Measurements from ENCODE around the gene RUNX2.
"Not testable (repeated sequence)": the region's sequence is repeated elsewhere in the genome, so short reads cannot be mapped to it uniquely, and the experiment has no call there.

Gene RUNX2

DNA sequence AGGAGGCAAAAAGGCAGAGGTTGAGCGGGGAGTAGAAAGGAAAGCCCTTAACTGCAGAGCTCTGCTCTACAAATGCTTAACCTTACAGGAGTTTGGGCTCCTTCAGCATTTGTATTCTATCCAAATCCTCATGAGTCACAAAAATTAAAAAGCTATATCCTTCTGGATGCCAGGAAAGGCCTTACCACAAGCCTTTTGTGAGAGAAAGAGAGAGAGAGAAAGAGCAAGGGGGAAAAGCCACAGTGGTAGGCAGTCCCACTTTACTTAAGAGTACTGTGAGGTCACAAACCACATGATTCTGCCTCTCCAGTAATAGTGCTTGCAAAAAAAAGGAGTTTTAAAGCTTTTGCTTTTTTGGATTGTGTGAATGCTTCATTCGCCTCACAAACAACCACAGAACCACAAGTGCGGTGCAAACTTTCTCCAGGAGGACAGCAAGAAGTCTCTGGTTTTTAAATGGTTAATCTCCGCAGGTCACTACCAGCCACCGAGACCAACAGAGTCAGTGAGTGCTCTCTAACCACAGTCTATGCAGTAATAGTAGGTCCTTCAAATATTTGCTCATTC is at the start of gene RUNX2:
Gene RUNX2, plus strand, starts transcription at position 375 of the 567 bp plus-strand sequence. CDS start 397 bp downstream, outside the sequence.
- no peak for DNase-seq

DNA sequence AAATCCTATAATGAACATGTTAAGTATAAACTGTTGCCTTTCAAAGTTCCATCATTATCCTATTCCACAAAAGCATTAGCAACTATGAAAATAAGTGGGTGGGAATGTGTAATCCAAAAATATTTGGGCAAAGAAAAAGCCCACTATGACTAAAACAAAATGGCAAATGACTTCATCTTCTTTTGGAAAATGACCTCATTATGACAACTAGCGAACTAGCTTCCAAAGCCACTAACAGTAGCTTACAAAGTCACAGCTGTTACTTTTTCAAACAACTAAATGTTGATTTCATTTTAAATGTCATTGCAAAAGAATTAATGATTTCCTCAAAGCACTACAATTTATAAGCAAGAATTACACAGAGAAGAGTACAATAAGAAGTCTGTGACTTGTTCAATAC is 49.8 kb upstream of the RUNX2 start:
- no peak for DNase-seq

DNA sequence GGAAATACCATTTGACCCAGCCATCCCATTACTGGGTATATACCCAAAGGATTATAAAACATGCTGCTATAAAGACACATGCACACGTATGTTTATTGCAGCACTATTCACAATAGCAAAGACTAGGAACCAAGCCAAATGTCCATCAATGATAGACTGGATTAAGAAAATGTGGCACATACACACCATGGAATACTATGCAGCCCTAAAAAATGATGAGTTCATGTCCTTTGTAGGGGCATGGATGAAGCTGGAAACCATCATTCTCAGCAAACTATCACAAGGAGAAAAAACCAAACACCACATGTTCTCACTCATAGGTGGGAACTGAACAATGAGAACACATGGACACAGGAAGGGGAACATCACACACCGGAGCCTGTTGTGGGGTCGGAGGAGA is 41.4 kb upstream of the RUNX2 start:
- not testable (repeated sequence) for DNase-seq

DNA sequence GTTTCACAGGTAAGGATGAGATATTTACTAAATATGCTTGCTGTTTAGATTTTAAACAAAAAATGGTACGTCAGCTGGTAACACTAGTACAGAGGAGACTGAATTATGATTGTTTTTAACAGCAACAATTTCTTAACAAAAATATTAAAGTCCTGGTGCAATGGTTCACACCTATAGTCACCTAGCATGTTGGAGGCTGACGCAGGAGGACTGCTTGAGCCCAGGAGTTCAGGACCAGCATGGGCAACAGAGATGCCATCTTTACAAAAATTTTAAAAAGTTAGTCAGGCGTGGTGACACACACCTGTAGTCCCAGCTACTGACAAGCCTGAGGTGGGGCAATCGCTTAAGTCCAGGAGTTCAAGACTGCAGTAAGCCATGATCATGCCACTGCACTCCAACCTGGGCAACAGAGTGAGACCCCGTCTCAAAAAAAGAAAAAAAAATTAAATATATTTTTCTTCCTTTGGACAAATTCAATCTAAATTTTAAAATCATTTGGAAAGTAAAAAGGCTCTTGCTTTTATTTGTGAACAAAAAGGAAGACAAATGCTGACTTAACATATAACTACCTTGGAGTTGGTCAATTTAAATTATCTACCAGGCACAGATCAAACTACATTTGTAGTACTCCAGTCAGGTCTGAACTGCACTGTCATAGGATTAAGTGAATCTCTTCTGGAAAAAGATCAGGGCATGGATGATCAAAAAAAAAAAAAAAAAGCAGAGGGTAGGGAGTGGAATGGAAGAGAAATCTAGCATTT is 38.2 kb upstream of the RUNX2 start:
- no peak for DNase-seq

DNA sequence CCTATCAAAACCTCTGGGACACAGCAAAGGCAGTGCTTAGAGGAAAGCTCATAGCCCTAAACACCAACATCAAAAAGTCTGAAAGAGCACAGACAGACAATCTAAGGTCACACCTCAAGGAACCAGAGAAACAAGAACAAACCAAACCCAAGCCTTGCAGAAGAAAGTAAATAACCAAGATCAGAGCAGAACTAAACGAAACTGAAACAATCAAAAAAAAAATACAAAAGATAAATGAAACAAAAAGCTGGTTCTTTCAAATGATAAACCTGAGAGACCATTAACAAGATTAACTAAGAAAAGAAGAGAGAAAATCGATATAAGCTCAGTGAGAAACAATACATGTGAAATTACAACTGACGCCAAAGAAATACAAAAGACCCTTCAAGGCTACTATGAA is 34.8 kb upstream of the RUNX2 start:
- no peak for DNase-seq

DNA sequence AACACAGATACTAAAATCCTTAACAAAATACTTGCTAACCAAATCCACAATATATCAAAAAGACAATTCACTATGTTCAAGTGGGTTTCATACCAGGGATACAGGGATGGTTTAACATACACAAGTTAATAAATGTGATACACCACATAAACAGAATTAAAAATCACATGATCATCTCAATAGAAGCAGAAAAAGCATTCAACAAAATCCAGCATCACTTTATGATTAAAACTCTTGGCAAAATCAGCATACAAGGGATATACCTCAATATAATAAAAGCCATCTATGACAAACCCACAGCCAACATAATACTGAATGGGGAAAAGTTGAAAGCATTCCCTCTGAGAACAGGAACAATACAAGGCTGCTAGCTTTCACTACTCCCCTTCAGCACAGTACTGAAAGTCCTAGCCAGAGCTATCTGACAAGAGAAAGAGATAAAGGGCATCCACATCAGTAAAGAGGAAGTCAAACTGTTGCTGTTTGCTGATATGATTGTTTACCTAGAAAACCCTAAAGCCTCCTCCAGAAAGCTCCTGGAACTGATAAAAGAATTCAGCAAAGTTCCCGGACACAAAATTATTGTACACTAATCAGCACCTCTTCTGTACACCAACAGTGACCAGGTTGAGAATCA is 33.9 kb upstream of the RUNX2 start:
- DNase-seq = peak; percentile 58

DNA sequence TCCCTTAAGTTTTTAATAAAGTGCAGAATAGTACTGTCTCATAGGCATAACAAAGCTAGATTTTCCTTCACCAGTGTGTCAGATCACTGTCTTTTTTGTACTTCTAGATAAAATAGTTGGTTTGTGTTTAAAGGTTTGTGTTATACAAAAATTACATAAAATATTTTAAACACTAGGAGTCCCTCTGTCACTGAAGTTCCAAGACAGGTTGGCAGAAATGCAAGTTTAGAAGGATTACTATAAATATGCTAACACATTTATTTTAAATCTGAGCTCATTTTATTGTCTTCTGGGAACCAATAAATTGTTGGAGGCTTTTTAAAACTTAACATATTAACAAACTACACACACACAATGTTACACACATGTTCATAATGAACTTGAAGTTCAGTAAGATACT is 30.8 kb upstream of the RUNX2 start:
- no peak for DNase-seq

DNA sequence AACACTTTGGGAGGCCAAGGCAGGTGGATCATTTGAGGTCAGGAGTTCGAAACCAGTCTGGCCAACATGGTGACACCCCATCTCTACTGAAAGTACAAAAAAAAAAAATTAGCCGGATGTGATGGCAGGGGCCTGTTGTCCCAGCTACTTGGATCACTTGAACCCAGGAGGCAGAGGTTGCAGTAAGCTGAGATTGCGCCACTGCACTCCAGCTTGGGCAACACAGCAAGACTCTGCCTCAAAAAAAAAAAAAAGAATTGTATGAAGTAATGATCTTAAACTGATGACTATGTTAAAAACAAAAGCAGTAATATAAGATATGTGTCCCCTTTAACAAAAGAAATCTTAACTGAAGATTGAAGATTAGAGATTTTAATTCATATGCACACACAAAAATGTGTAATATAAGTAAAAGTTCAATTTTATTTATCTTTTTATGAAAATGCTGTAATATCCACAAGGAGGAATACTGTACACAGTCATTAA is 29.0 kb upstream of the RUNX2 start:
- no peak for DNase-seq

DNA sequence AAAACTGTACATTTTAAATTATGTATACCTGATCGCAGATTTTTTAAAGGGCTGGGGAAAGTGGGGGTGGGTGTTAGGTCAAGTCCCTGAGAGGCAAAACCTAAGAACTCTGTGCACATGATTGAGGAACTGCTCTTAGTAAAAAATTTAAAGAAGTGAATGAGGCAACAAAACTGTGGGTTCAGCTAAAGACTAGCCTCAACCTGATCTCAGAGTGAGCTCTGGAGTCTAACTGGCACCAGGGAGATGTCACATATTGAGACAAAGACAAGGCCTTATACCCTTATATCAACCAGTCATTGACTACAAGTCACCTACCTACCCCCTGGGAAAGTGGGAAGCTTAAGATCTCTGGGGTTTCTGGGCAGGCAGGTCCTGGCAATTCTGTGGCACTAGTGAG is 27.4 kb upstream of the RUNX2 start:
- DNase-seq = peak; percentile 47

DNA sequence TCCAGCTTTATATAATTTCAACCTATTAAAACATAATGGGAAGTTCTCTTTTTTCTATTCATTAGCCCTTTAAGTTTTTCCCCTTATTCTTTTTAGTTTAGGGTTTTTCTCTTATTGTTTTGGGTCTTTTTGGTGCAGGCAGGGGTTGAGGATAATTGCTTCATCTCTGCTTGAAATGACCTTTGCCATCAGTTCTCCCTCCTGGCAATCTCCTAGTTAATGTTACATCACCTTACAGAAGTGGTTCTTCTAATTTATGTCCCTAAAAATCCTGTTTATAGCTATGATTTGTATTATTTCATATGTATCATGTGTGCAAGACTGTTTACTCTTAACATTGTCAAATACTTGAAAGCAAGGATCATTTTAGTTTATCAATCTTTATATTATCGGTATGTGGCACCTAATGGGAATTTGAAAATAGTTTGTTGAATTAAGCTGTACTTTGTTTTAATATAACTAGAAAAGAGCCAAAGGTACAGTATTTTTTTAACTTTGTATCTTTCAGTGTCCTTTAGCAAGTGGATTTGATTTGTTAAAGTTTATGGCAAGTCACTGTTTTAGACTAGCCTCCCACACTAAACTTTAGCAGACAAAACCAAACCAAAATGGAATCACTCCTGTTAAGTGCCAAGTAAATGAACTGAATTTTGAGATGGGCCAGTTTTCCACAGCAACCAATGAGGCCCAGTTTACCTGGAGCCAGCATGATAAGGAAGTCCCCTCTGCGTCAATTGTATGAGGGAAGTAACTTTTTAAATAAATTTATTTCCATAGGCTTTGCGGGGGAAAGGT is 26.6 kb upstream of the RUNX2 start:
- DNase-seq = no peak

DNA sequence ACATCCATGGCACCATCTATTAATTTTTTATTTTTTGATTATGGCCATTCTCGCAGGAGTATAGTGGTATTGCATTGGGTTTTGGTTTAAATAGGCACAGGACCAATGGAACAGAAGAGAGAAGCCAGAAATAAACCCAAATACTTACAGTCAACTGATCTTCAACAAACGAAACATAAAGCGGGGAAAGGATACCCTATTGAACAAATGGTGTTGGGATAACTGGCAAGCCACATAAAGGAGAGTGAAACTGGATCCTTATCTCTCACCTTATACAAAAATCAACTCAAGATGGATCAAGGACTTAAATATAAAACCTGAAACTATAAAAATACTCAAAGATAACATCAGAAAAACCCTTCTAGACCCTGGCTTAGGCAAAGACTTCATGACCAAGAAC is 25.3 kb upstream of the RUNX2 start:
- DNase-seq = no peak

DNA sequence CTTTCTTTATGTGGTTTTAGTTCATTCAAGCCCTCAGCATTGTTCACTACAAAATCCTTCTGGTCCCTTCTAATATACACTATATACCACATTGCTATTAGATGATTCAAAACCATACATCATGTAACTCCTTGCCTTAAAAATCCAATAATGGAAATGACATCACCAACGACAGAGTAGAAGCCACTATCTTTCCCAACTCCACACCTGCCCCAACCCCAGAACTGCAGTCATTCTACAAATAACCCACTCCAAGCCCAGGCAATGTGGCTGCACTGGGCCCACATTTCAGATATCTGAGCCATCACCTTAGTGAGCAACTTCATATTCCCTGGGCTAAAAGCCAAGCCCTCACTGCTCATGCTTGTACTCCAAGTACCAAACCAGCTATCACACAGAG is 22.6 kb upstream of the RUNX2 start:
- DNase-seq = no peak

DNA sequence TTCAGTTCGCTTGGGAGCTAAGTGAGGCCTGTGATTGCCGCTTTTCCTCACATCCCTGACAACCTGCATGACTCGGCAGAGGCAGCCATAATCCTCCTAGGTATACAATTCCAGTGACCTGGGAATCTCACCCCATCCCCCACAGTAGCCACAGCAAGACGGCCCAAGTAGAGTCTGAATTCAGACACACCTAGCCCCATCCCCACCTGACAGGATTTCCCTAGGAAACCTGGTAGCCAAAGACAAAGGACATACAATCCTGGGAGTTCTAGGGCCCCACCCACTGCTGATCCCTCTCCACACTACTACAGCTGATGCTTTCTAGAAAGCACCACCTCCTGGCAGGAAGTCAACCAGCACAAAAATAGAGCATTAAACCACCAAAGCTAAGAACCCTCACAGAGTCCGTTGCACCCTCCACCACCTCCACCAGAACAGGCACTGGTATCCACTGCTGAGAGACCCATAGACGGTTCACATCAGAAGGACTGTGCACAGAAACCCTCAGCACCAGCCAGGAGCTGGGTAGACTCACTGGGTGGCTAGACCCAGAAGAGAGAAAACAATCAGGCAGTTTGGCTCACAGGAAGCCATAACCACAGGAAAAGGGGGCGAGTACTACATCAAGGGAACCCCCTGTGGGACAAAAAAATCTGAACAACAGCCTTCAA is 17.9 kb upstream of the RUNX2 start:
- DNase-seq = peak; percentile 48

DNA sequence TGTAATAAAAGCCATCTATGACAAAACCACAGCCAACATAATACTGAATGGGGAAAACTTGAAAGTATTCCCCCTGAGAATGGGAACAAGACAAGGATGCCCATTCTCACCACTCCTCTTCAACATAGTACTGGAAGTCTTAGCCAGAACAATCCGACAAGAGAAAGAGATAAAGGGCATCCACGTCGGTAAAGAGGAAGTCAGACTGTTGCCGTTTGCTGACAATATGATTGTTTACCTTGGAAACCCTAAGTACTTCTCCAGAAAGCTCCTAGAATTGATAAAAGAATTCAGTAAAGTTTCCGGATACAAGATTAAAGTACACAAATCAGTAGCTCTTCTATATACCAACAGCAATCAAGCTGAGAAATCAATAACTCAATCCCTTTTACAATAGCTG is 14.0 kb upstream of the RUNX2 start:
- no peak for DNase-seq

DNA sequence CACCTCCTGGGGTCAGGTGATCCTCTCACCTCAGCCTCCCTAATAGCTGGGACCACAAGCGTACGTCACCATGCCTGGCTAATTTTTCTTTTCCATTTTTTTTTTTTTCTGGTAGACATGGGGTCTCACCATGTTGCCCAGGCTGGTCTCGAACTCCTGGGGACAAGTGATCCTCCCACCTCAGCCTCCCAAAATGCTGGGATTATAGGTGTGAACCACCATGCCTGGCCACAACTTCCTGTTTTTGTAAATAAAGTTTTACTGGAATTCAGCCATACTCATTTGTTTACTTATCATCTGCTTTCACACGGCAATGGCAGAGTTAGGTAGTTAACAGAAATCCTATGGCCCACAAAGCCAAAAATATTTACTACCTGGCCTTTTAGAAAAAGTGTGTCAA is 7.8 kb upstream of the RUNX2 start:
- no peak for DNase-seq

DNA sequence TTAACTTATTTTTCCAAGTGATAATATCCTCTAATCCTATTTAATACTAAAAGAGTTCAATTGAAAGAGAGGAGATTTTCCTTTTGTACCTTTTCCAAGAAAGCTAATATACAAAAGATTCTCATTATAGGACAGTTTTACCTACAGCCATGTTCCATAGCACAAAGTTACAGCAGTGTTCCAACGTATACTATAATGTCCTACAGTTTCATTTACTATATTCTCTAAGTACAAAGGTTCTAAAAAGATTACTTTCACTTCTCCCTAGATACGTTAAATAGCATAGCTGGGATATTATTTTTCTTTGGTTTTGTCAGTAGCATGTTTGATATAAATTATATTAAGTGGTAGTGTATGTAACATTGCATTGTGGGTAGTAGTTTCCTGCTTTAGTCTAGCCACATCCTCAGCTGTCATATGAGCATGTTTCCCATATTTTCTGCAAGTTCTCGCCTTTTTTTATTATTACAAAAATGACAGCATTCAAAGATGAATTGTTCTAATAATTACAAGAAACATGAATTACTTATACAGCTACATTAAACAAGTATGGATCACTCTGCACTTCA is 4.4 kb upstream of the RUNX2 start:
- DNase-seq = no peak

DNA sequence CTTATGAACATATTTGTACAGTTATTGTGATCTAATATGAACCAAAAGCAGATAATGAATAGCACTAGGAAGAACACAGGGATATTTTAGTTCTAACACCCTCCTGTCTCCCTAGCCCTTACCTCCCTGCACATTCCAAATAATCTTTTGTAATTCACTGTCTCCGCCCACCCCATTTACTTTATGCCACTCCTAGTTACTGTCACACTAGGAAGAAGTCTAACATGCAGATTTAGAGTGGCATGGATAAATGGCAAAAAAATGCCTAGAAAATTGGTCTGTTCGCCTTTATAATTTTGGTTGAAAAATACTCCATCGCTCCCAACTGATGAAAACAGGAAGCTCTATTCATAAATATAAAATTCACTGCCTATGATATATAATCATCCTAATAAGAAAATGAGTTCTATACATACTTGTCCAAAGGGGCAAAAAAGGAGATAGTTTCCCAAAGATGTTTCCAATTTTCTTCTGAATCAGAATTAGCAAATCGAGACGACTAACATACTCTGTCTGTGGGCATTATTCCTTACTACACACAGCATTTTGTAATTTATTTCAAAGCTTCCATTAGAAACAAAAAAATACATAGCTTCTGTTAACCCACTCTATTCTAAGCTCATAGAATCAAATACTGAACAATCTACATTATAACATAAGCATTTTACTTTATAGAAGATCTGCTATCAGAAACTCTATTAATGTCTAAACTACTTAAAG is 1.3 kb upstream of the RUNX2 start:
- DNase-seq = no peak

DNA sequence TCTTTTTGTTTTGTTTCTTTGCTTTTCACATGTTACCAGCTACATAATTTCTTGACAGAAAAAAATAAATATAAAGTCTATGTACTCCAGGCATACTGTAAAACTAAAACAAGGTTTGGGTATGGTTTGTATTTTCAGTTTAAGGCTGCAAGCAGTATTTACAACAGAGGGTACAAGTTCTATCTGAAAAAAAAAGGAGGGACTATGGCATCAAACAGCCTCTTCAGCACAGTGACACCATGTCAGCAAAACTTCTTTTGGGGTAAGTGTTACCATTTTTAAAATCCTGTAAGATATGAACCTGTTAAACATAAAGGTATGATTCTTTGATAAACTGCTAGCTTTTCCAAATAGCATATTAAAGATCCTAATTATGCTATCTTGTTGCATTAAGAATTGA is 393 bp downstream of the RUNX2 start:
- DNase-seq = no peak

DNA sequence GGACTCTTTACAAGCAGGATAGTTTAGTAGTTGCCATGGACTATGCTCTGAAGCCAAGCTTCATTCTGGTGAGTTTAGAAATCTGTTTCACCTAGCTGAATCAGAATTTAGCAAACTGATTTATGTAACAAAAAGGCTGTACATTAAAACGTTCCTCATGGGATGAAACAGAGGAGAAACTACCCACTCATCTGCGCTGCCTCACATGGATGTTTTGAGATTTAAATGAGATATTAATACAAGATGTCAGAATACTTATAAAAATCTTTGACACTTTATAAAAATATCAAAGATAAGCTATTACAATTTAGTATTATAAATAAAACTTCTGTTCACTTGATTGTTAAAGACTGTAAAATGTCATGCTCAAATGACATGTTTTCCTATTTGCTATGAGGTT is 16.8 kb downstream of the RUNX2 start:
- no peak for DNase-seq

DNA sequence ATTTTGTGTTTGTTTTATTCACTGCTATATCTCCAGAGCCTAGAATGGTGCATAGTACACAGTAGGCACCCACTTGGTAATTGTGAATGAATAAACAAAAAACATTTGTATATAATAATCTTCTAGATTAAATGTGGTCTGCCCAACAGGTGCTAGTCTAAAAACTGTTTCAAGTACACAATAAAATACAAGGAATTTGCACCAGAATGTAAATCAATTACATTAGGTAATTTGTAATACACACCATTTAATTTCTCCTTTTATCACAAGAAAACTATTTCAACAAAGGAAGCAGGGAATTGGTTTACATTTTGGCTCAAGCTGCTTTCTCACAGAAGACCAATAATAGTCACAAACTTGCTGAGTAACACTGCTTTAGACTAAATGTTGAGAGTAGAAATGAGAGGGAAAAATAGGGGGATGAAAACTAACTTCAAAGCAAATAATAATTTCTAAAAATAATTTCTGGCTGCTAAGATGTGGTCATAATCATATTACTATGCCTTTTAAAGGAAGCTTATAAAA is 22.1 kb downstream of the RUNX2 start:
- DNase-seq = no peak

DNA sequence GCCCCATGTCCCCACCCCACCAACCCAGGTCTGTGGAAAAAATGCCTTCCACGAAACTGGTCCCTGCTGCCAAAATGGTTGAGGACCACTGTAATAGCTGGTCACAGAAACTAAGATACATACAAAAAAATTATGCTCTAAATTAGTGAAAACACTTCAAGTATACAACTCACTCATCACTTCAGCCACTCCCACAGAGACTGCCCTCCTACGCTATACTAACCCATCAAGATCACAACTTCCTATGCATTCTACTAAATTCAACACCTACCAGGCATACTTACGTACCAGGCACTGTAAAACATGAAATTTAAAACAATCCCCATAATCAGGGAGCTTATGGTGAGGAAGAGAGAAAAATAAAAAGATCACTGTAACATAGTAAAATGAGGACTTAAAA is 22.9 kb downstream of the RUNX2 start:
- DNase-seq = no peak

DNA sequence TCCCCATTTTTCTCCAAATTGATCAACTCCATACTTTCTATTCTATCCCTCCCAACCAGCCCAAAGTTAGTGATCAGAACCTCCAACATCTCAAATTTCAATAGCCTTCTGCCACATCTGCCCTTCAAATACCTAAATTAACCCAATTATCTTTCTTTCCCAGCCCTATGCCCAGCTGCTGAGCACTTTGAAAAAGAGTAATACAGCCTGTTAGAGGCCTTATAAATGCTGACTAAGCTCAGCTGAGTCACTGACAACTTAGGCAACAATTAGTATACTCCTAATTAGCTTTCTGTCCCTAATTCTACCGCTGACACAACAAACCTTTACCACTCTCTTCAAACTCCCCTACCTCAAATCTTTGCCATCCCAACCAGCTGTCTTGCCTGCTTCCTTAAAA is 23.5 kb downstream of the RUNX2 start:
- DNase-seq = no peak
